Tibial nerve (tissue), 4 donors: ENCODE measurements around the gene YARS1. TPM values are rescaled to one million over a fixed set of nuclear protein-coding genes. Genes with fewer than 3 reads are reported as not detected.

ENCODE experiments used
- DNase-seq, 2 donors: peaks; one replicate each; pipeline ENCODE4 v3.0.0-alpha.2; 2019; ENCODE audit warnings: low spot score in 2 of 2
- H3K27ac ChIP-seq, 4 donors: fragments of 200-600 bp; sonication (generic) in 3 of 4; one replicate each; pipeline ENCODE4 v1.5.1; 2017 to 2019; ENCODE audit warnings: mild to moderate bottlenecking in 1 of 4
- H3K27me3 ChIP-seq, 2 donors: fragments of 200-600 bp; sonication (generic) in 1 of 2; one replicate each; pipeline versions ENCODE4 v1.5.1 to v1.6.0; 2017 to 2019
- H3K36me3 ChIP-seq, 3 donors: fragments of 200-600 bp; sonication (generic); one replicate each; pipeline ENCODE4 v1.5.1; 2018 to 2019
- H3K4me1 ChIP-seq, 4 donors: fragments of 200-600 bp; sonication (generic) in 3 of 4; one replicate each; pipeline ENCODE4 v1.5.1; 2017 to 2019
- H3K4me3 ChIP-seq, 4 donors: fragments of 200-600 bp; sonication (generic) in 3 of 4; one replicate each; pipeline ENCODE4 v1.5.1; 2017 to 2019; ENCODE audit warnings: mild to moderate bottlenecking in 1 of 4, moderate library complexity in 1 of 4
- H3K9me3 ChIP-seq, 4 donors: fragments of 200-600 bp; sonication (generic) in 3 of 4; one replicate each; pipeline ENCODE4 v1.5.1; 2017 to 2019
- CTCF ChIP-seq, 5 experiments: fragments of 200-600 bp in 3 of 5; fragments of 450-650 bp in 2 of 5; sonication (generic) in 3 of 5; IDR thresholded peaks; one replicate each; pipeline ENCODE4 v1.5.1; 2016 to 2019; ENCODE audit warnings: antibody characterized with exemption in 5 of 5, mild to moderate bottlenecking in 3 of 5, moderate library complexity in 2 of 5
- EP300 ChIP-seq, 2 donors: sonication (generic); formaldehyde crosslinking; IDR thresholded peaks; one replicate each; pipeline ENCODE4 v1.6.1; 2017; ENCODE audit warnings: antibody characterized with exemption in 2 of 2, mild to moderate bottlenecking in 1 of 2
- POLR2A ChIP-seq, 2 donors: fragments of 450-650 bp; IDR thresholded peaks; one replicate each; pipeline ENCODE4 v1.6.1; 2017; ENCODE audit warnings: antibody characterized with exemption in 2 of 2, mild to moderate bottlenecking in 2 of 2, moderate library complexity in 2 of 2
- WGBS, 2 donors: methylation state at CpG; one replicate each; pipeline ENCODE4 v1.1.5; 2018; 5-methylcytosine and 5-hydroxymethylcytosine counted together
- total RNA-seq, 4 donors: library from RNA; depleted of rRNA; stranded (reverse); fragments of >200 nt; gene quantifications; one replicate each; pipeline ENCODE4 v1.1.0, GENCODE V29; 2016

Gene YARS1
- total RNA-seq, 4 donors from 2014 or later, result 29.0 to 80.7 (median 50.2) TPM

GRCh38 chr1:32863218-32863880, 46.2 kb upstream of the YARS1 start:
- Histone ChIP-seq H3K9me3 (no peaks in the 10 kb centered on the region), H3K27me3 (no peaks in the 10 kb centered on the region), H3K27ac (no peak overlapping the region), H3K4me1 (peaks cover 0 to 7% (median 0%) of the 10 kb centered on the region in 4 donors), H3K4me3 (no peak overlapping the region), H3K36me3 (peaks cover 0 to 84% (median 0%) of the 10 kb centered on the region in 3 donors)
- 88 to 89% methylated on average over 4 of the region's 4 CpGs for WGBS, 2 donors
- DNase-seq, result no peak
- TF ChIP-seq POLR2A (IDR thresholded peaks at IDR 0.05), result no peak
- no peak for TF ChIP-seq CTCF (IDR thresholded peaks at IDR 0.05)

GRCh38 chr1:32861904-32862695, 44.9 kb upstream of the YARS1 start:
- 68 to 80% methylated on average over 3 of the region's 3 CpGs for WGBS, 2 donors
- TF ChIP-seq POLR2A (IDR thresholded peaks at IDR 0.05) (no peak), EP300 (IDR thresholded peaks at IDR 0.05) (no peak), CTCF (IDR thresholded peaks at IDR 0.05) (no peak)
- DNase-seq, result no peak
- Histone ChIP-seq H3K36me3 (peaks cover 0 to 85% (median 0%) of the 10 kb centered on the region in 3 donors), H3K27ac (no peak overlapping the region), H3K9me3 (no peaks in the 10 kb centered on the region), H3K27me3 (no peaks in the 10 kb centered on the region), H3K4me3 (no peak overlapping the region), H3K4me1 (peaks cover 0 to 7% (median 0%) of the 10 kb centered on the region in 4 donors)

DNA sequence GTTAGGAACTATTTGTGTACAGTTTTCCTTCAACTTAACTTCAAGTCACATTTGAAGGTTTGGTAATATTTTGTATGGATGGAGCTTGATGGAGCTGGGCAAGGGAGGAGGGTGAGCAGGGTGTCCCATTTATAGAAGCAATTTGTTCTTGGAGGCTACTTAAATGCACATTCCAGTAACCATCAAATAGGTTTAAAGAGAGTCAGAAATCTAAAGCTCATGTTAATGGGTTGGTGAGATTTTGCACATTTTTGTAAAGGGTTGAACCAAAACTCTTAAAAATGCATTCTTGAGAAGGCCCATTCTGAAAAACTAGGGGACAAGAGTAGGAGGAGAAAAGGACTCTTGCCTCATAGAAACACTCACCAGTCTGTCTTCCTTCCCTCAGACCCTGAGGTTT, 43.4 kb upstream of the YARS1 start:
- Histone ChIP-seq H3K27me3 (no peaks in the 10 kb centered on the region), H3K4me1 (peaks cover 0 to 7% (median 0%) of the 10 kb centered on the region in 4 donors), H3K9me3 (no peaks in the 10 kb centered on the region), H3K36me3 (peaks cover 0 to 96% (median 0%) of the 10 kb centered on the region in 3 donors), H3K27ac (no peak overlapping the region), H3K4me3 (no peak overlapping the region)
- DNase-seq, result no peak
- TF ChIP-seq EP300 (IDR thresholded peaks at IDR 0.05), result no peak
- no peak for TF ChIP-seq CTCF (IDR thresholded peaks at IDR 0.05)
- no peak for TF ChIP-seq POLR2A (IDR thresholded peaks at IDR 0.05)

DNA sequence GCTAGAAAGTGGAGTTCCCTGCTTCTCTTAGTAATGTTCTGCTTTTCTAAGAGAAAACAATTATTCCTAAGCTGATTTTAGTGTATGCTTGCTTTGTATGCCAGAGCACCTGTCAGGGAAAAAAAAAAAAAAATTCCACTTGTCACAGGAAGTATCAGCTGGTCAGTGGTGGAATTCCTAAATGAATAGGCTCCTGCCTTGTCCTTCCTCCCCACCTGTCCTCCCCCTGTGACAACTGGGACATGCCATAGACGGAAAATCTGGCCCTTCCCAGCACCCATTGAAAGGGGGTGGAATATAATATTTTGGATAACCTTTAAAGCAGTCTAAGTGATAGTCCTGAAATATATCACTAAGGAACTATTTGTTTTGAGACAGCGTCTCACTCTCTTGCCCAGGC, 42.8 kb upstream of the YARS1 start:
- 95% methylated on average over 2 of the region's 2 CpGs for WGBS, 2 donors
- Histone ChIP-seq H3K9me3 (no peaks in the 10 kb centered on the region), H3K4me3 (no peak overlapping the region), H3K36me3 (peaks cover 0 to 95% (median 0%) of the 10 kb centered on the region in 3 donors), H3K27ac (no peak overlapping the region), H3K4me1 (peaks cover 0 to 7% (median 0%) of the 10 kb centered on the region in 4 donors), H3K27me3 (no peaks in the 10 kb centered on the region)
- no peak for DNase-seq
- TF ChIP-seq EP300 (IDR thresholded peaks at IDR 0.05), result no peak
- no peak for TF ChIP-seq POLR2A (IDR thresholded peaks at IDR 0.05)
- no peak for TF ChIP-seq CTCF (IDR thresholded peaks at IDR 0.05)

DNA sequence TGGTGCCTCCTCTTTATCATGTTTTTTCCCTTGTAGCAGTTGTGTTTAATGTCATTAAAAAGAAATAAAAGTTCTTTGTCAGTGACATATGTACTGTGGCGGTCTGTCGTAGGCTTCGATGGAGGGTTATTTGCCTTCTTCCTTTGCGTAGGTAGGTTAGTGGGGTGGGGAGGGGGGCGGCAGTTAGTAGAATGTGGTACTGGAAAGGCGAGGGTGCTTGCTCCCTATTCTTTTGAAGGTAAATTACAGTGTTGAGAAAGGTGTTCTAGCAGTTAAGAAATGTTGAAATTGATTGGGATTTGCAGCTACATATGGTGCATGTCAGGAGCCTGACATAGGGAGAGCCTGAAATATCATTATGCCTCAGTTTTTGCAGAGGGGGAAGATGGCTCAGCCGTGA, 41.6 kb upstream of the YARS1 start:
- Histone ChIP-seq H3K4me3 (no peak overlapping the region), H3K36me3 (peaks cover 0 to 95% (median 2%) of the 10 kb centered on the region in 3 donors), H3K27me3 (no peaks in the 10 kb centered on the region), H3K9me3 (no peaks in the 10 kb centered on the region), H3K27ac (no peak overlapping the region), H3K4me1 (peaks cover 0 to 7% (median 0%) of the 10 kb centered on the region in 4 donors)
- no peak for DNase-seq
- TF ChIP-seq EP300 (IDR thresholded peaks at IDR 0.05) (no peak), POLR2A (IDR thresholded peaks at IDR 0.05) (no peak), CTCF (IDR thresholded peaks at IDR 0.05) (no peak)
- 90 to 93% methylated on average over 7 of the region's 7 CpGs for WGBS, 2 donors
